AG10803 (cell line): ENCODE measurements around the gene COL27A1.

ENCODE experiments used
- DNase-seq: peaks from one replicate; pipeline ENCODE4 v3.0.0; 2010; ENCODE audit warnings: low read depth
- H3K4me3 ChIP-seq: 2 replicates; pipeline ENCODE4 v1.5.1; 2011; ENCODE audit warnings: mild to moderate bottlenecking, low read length, control low read depth
- CTCF ChIP-seq: conservative IDR thresholded peaks from 2 replicates; pipeline ENCODE4 v1.5.1; 2011; ENCODE audit warnings: mild to moderate bottlenecking, low read length, control low read depth, inconsistent platforms

The COL27A1 gene

GRCh38 chr9:114286146-114286679, 130.9 kb downstream of the COL27A1 start:
- H3K4me3 ChIP-seq: no peak overlapping the region
- no peak for DNase-seq
- no peak for TF ChIP-seq CTCF

GRCh38 chr9:114287001-114287762, 131.8 kb downstream of the COL27A1 start:
- DNase-seq: no peak
- no peak overlapping the region for H3K4me3 ChIP-seq
- no peak for TF ChIP-seq CTCF

- DNase-seq: no peak
- no peak for TF ChIP-seq CTCF
- no peak overlapping the region for H3K4me3 ChIP-seq
Measured at GRCh38 chr9:114287763-114288192, 132.4 kb downstream of the COL27A1 start.

GRCh38 chr9:114288193-114289091, 133.1 kb downstream of the COL27A1 start:
- no peak overlapping the region for H3K4me3 ChIP-seq
- TF ChIP-seq CTCF: peak; percentile 17
- DNase-seq: peak; percentile 78

- no peak for DNase-seq
- TF ChIP-seq CTCF: no peak
- H3K4me3 ChIP-seq: no peak overlapping the region
Measured at GRCh38 chr9:114289106-114289505, 133.8 kb downstream of the COL27A1 start.

- H3K4me3 ChIP-seq: no peak overlapping the region
- no peak for DNase-seq
- no peak for TF ChIP-seq CTCF
Measured at GRCh38 chr9:114289571-114290481, 134.5 kb downstream of the COL27A1 start.
